ENCODE results near the gene CEP192.
A peak's percentile ranks its signal among the peaks of the same experiment; 100 is the strongest.
"Not testable (repeated sequence)": the region's sequence is repeated elsewhere in the genome, so short reads cannot be mapped to it uniquely, and the experiment has no call there.

CEP192 gene

DNA sequence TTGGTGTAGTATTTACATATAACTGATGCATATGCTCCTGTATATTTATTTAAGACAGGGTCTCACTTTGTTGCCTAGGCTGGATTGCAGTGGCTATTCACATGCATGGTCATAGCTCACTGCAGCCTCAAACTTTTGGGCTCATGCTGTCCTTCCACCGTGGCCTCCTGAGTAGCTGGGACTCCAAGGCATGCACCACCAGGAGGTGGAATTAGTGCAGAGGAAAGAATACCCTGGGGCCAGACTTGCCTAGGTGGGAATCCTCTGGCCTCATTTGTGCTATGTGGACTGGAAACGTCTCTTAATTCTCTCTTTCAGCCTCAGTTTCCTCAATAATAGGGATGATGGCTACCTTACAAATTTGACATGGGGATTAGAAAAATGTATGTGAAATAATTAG is 2.3 kb downstream of the CEP192 start:
- peak; percentile 61 for DNase-seq (ENCODE audit: low read depth, low spot score)

DNA sequence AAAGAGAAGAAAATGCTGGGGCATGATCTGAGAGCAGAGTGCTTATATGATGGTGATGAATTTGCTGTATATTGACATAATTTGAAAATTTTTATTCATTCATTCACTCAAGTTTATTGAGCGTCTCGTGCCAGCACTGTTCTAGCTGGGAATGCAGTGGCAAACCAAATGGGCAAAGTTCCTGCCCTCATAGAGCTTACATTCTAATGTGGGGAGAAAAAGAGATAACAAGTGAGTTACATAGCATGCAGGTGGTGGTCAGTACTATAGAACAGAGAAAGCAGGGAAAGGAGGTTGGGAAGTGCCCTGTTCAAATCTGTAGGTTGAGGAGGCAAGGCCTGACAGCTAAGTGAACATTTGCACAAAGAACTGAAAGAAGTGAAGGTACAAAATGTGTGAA is 4.3 kb downstream of the CEP192 start:
- no peak for DNase-seq (ENCODE audit: low read depth, low spot score)

DNA sequence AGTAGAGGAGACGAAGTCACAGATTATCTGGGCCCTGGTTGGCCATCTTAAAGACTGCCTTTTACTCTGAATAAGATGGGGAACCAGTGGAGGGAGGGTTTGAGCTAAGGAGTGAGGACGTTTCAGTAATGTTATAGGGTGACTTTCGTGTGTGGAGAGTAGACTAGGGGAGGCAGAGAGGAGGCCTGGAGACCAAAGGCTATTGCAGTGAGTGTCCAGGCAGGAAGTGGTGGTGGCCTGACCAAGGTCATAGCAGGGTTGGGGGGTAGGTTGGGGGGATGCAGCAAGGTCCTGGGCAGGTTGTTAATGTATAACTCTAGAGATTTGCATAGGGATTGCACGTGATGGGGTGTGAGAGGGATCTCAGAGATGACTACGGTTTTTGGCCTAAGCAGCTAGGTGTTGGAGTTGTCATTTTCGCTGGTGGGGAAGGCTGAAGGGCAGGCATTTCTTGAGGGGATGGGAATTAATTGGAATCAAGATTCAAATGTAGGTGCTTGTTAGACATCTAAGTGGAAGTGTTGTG is 4.9 kb downstream of the CEP192 start:
- no peak for DNase-seq (ENCODE audit: low read depth, low spot score)

DNA sequence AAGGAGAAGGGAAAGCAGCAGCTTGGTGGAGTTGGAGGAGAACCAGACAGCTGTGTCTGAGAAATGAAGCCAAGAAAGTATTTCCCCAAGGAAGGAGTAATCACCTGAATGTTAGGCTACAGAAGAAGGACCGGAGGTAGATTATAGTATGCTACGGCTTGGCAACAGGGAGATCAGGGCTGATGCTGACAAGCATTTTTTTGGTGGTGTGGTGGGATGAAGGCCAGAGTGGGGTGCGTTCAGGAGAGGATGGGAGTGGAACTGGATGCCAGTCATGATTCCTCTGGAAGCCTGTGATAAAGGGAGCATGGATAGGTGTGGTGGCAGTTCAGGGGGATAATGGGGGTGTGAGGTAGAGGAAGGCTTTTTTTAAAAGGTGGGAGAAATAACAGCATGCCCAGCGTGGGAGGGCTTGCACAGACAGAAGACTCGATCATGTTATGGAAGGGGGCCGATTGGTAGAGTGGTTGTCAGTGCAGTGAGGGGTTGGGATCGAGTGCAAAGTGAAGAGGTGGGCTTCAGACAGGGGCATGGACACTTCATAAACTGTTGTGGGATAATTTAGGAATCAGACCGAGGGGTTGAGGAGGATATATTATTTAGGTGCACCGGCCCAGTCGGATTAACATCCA is 5.6 kb downstream of the CEP192 start:
- no peak for DNase-seq (ENCODE audit: low read depth, low spot score)

DNA sequence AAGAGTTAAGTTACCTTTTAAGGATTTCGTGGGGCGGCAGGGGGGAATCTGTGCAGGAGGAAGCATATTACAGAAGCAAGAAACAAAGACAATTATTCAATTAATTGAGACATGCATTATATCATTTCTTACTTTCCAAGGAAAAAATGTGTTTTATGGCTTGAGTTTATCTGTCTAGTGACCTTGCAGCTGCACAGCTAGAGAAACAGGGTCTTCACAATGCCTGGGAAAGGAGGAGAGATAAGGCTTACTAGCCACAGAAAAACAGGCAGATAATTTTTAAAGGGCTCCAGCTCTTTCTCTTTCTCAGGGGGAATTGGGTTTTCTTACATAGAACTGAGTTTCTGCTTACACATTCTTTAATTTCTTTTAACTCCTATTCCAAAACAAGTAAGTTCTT is 6.2 kb downstream of the CEP192 start:
- not testable (repeated sequence) for DNase-seq (ENCODE audit: low read depth, low spot score)

DNA sequence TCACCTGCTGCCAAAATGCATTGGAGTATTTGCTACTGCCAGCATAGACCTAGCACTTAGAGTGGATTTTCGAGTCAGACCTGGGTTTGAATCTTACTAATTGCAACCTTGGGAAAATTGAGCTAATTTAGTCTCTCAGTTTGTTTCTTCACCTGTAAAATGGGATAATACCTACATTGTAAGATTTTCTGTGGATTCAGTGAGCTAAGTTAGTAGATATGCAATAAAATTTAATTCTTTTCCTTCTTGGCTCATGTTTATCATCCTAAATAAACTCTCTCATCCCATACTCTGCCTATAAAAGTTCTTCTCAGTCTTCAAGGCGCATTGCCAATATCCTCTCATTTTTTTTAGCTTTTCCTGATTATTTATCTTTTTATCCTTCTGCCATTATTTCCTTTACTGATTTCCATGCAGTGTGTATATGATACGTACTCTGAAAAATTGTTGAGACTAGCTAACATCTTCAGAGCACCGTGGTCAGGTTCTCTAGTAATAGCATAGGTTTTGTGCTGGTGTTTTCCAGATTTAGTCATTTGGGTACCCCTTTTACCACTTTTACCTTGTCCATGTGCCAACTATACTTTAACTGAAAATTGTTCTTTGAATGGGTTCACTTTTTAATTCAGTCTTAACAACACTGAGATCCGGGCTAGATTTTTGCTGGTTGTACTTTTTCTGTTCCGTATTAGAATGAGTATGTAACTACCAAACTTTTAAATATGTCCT is 7.3 kb downstream of the CEP192 start:
- DNase-seq (ENCODE audit: low read depth, low spot score) = no peak

DNA sequence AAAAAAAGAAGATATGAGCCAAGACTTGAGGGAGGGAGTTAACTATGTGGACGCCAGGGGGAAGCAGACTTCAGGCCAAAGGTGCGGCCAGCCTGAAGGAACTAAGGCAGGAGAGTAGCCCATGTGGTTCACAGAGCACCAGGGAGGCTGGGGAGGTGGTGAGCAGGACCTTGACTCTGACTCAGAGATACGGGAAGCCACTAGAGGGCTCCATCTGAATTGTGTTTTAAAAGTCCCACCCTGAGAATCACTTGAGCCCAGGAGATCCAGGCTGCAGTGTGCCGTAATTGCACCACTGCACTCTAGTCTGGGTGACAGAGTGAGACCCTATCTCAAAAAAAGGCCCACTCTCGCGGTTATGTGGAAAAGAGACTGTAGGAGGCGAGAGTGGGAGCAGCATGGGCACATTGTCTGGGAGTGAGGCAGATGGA is 12.3 kb downstream of the CEP192 start:
- peak; percentile 88 for DNase-seq (ENCODE audit: low read depth, low spot score)

DNA sequence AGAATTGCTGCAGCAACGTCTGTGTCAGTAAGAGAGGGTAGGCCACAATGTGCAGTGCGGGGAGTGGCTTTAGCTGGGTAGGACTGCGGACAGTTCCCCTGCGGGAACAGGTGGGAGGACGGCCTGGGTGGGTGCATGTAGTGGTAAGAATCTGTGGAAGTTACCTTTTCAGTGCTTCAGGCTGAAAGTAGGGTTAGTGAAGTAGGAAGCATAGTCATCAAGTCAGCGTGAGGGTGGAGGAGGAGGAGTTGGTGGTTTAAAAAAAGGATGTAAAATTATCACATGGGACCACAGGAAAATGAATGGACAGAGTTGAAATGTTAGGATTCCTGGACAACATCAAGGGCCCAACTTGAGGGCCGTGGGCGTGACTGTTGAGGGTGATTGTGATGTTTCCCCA is 13.2 kb downstream of the CEP192 start:
- no peak for DNase-seq (ENCODE audit: low read depth, low spot score)

DNA sequence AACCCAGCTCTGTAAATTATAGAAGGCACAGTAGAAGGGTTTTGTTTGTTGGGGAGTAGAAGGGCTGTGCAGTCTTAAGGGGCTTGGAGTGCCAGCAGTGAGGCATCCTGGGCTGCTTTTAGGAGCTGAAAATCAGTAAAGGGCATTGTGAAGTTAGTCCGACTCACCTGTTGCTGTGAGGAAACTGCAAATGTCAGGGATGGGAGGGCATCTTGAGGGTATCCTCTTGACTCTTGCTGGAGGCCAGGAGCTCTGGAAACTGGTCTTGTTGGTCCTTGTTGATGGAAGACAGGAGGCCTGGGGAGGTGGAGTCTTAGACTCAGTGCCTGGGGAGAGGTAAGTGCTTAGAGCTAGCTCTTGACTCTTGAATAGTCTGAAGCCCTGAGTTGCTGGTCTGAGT is 14.1 kb downstream of the CEP192 start:
- DNase-seq (ENCODE audit: low read depth, low spot score) = no peak

DNA sequence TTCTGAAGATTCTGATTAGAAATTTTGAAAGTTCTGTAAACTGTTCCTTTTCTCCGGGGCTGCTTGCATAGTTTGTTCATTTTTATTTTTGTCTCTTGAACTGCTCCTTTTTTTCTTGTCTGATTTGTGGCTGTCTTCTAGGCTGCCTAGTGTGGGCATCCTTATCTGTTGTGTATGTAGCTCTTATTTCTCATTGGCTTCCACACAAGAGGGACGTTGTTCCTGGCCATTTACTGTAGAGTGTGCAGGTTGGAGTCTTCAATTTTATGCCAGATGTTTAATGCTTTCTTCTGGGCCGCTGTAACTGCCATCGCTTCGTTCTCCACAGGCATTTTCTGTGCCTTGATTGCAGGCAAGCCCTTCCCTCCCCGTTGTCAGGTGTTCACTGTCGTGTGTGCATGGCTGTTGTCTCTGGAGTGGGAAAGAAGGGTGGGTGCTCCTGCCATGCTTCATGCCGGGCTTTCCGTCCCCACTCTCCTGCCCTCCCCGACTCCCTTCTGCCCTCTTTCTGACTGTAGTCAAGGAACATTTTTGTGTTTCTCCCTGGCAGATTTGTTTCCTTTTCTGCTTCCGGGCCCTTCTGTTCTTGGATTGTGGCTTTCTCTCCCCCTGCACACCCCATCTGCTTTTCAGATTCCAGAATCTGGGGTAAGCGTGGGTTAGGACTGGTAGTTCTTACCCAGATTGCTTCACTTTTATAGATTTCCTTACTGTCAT is 15.5 kb downstream of the CEP192 start:
- no peak for DNase-seq (ENCODE audit: low read depth, low spot score)

DNA sequence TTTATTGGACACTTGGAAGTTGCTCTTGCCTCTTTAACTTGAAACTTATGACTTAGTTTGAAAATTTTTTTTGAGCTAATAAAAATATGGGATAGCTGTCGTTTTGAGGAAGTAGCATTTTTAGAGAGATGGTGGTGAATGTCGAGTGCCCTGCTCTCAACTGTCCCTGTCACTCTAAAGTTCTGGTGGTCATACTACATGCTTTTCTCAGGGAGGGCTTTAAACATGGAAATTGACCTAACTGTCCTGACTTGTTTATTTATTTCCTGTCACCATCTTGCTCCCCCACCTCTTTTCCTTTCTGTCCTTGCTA is 16.0 kb downstream of the CEP192 start:
- DNase-seq (ENCODE audit: low read depth, low spot score) = no peak

DNA sequence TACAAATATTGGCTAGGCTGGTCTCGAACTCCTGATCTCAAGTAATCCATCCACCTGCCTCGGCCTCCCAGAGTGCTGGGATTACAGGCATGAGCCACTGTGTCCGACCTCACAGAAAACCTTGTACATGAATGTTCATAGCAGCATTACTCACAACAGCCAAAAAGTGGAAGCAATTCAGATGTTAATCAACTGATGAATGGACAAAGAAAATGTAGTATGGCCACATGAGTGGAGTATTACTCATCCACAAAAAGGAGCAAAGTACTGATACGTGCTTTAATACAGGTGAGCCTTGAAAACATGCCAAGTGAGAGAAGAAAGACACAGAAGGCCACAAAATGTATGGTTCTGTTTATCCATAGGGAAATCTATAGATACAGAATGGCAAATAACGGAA is 20.6 kb downstream of the CEP192 start:
- DNase-seq (ENCODE audit: low read depth, low spot score) = no peak

DNA sequence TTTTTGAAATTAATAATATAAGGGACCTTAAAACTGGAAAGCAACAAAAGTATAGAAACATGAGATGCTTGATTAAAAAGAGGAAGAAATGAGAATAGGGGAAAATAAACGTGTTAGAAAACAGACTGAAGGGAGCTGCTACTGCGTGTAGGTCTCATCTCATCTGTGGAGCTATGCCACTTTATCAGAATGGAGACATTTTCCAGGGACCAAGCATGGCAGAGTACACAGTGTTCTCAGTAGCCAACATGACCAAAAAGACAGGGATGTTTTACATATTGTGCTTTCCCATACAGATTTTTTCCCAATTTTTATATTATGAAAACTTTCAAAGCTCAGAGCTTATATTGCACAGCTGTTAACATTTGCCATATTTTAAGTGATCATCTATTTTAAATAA is 23.1 kb downstream of the CEP192 start:
- DNase-seq (ENCODE audit: low read depth, low spot score) = no peak

DNA sequence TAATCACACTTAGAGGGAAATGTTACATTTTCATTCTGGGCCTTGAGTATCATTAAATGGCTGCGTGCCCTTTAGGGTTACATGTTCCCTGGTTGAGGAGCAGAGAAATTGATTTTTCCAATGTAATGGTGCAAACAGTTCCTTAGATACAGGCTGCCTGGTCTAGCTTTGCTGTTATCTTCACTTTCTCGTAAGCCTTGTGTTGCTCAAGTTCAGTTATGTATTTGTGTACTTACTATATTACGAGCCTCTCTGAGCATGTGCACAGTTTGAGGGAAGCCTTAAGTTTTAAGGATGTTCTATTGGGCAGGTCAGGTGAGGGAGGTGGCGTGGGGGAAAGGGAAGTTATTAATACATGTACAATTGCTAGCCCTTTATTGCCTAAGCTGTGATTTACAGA is 23.7 kb downstream of the CEP192 start:
- DNase-seq (ENCODE audit: low read depth, low spot score) = no peak

DNA sequence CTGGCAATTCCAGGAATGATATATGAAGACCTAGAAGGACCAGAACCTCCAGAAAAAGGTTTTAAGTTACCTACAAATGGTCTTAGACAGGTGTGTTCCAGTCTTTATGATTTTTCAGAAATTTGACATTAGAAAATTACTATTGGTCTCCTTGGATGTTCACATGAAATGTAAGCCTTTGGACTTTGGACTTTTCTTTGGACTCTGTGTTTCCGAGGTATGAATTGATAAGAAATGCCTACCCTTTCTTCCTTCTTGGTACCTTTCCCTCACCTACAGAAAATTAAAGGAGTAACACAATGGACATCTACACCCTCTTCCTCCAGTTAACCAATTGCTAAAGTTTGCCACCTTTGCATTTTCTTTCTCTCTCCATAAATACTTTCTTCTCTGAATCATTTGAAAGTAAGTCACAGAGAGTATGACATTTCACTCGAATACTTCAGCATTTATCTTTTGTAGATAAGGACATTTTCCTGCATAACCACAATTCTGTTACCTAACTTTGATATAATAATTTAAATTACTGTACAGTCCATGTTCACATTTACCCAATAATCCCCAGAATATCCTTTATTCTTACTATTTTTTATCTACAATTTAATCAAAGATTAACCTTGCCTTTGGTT is 26.2 kb downstream of the CEP192 start:
- no peak for DNase-seq (ENCODE audit: low read depth, low spot score)

DNA sequence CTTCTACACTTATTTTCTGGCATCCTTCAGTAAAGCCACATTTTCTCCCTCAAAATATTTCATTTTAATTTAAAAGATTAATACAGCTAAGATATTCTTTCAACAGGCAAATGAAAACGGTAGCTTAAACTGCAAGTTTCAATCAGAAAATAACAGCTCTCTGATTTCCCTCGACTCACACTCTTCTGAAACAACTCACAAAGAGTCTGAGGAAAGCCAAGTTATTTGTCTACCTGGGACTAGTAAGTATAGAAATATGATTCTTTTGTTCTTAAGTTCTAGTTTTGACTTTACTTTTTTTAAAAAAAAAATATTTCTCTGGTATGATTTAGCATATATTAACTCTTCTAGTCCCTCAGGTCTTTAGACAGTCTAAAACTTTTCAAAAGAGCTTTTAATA is 27.2 kb downstream of the CEP192 start:
- no peak for DNase-seq (ENCODE audit: low read depth, low spot score)

DNA sequence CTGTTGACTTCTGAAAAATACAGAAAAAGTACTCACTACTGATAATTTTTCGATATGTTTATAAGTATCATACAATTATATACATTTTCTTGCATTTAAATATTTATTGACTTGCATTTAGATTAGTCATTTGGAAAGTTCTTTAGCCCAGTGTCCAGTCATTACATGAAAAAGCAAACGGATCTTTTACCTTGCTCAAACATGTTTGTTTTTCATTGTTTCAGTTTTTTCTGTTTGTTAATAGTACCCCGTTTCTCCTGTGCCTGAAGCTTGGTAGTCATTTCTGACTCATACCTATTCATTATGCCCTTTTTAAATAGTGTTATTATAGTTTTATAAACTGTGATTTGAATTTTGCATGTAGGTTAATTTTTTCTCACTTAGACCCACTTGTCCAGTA is 28.1 kb downstream of the CEP192 start:
- no peak for DNase-seq (ENCODE audit: low read depth, low spot score)

DNA sequence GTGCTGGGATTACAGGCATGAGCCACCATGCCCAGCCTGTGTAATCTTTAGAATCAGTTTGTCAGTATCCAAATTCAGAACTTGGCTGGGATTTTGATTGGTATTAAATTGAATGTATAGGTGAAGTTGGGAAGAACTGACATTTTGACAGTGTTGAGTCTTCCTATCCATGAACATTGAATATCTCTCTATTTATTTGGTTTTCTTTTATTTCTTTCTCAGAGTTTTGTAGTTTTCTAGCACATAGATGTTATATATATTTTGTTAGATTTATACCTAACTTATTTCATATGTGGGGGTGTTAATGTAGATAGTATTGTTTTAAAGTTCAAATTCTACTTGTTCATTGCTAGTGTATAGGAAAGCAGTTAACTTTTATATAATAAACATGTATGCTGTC is 31.5 kb downstream of the CEP192 start:
- DNase-seq (ENCODE audit: low read depth, low spot score) = no peak

DNA sequence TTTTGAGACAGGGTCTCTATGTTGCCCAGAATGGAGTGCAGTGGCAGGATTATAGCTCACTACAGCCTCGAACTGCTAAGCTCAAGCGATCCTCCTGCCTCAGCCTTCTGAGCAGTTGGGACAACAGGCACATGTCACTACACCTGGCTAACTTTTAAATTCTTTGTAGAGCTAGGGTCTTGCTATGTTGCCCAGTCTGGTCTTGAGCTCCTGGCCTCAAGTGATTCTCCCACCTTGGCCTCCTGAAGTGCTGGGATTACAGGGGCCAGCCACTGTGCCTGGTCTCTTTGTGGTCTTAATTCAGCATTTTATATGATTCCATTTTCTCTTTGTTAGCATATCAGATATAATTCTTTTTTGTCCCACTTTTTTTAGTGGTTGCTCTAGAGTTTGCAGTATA is 34.1 kb downstream of the CEP192 start:
- DNase-seq (ENCODE audit: low read depth, low spot score) = no peak

DNA sequence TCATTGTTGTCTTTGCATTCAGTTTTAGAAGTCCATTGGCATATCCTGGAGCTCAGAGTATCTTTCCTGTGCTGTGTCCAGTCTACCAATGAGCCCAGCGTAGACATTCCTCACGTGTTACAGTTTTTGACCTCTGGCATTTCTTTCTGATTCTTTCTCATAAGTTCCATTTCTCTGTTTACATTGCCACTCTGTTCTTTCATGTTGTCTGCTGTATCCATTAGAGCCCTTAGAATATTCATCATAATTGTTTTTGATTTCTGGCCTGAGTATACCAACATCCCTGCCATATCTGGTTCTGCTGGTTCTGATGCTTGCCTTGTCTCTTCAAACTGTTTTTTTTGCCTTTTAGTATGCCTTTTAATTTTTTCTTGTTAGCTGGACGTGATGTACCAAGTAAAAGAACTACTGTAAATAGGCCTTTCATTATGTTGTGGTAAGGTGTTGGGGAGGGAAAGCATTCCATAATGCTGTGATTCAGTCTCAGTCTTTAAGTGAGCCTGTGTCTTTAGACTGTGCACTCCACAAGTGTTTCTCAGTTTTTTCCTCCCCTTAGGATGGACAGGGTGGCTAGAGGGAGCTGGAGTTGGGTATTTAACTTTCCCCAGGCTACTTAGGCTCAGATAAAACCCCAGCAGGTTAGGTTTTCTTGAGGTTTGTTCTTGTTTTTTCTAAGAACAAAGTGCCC is 35.6 kb downstream of the CEP192 start:
- DNase-seq (ENCODE audit: low read depth, low spot score) = no peak

DNA sequence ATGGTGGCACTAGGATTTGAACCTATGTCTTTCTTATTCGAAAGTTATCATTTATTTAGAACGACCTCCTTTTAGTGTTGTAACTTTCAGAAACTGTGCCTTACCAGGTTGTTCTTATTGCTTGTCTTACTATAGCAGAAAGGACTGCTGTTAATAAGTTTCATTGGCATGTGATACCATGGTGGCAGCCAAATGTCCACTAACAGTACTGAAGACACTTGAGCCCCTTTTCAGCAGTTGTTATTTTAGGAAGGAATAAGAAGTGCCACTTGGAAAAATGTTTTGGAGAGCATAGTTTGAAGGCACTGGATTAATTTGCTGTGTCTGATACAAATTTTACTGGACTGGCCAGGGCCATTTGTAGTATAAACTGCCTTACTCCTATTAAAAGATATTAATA is 37.7 kb downstream of the CEP192 start:
- no peak for DNase-seq (ENCODE audit: low read depth, low spot score)

DNA sequence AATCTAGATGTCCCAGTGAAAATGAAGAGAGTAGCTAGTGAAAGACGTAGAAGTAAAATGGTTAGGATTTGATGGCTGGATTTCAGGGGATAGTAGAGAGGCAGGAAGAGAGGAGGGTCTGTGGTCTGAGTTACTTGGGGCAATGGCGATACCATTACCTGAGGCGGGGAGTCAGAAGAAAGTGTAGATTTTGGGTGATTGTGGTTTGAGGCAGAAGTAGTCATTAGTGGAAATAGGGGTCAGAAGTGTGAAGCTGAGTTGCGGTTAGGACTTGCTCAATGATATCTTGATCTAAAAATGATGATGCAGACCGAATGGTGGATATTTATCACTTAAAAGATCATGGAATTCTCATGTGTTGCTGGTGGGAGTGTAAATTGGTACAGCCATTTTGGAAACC is 41.0 kb downstream of the CEP192 start:
- no peak for DNase-seq (ENCODE audit: low read depth, low spot score)

All from ELF-1 (cell line).